Neural cell (in vitro differentiated cells): Measurements from ENCODE around the gene PTPRN2. TPM values are rescaled to one million over a fixed set of nuclear protein-coding genes. Genes with fewer than 3 reads are reported as not detected.

Source experiments
- H2AFZ ChIP-seq: fragments of 200-600, 300-800 bp; sonication (generic), shearing (Covaris generic); 2 replicates; pipeline ENCODE4 v1.6.0; 2014; ENCODE audit warnings: low read depth, mild to moderate bottlenecking, antibody characterized with exemption, low read length, moderate library complexity
- H3F3A ChIP-seq: fragments of 200-600 bp; shearing (Covaris generic); 2 replicates; pipeline ENCODE4 v1.6.1; 2016; ENCODE audit warnings: mild to moderate bottlenecking, moderate library complexity, mixed read lengths, antibody characterized with exemption, low read length; ENCODE audit not compliant: insufficient read depth, poor library complexity, severe bottlenecking
- H3K27ac ChIP-seq: fragments of 200-600, 300-800 bp; sonication (generic), shearing (Covaris generic); 2 replicates; pipeline ENCODE4 v1.5.1; 2014; ENCODE audit warnings: mild to moderate bottlenecking, low read length, moderate library complexity
- H3K27me3 ChIP-seq: fragments of 300-800, 200-600 bp; sonication (generic), shearing (Covaris generic); 2 replicates; pipeline ENCODE4 v1.6.0; 2014; ENCODE audit warnings: mild to moderate bottlenecking, low read depth, low read length, moderate library complexity; ENCODE audit not compliant: insufficient read depth
- H3K36me3 ChIP-seq: fragments of 300-800, 200-600 bp; sonication (generic), shearing (Covaris generic); 2 replicates; pipeline ENCODE4 v1.5.1; 2014; ENCODE audit warnings: mild to moderate bottlenecking, antibody characterized with exemption, low read length, moderate library complexity; ENCODE audit not compliant: insufficient read depth
- H3K4me2 ChIP-seq: fragments of 300-800, 200-600 bp; sonication (generic), shearing (Covaris generic); 2 replicates; pipeline ENCODE4 v1.6.0; 2014; ENCODE audit warnings: mild to moderate bottlenecking, low read length
- H3K4me3 ChIP-seq: fragments of 300-800, 200-600 bp; sonication (generic), shearing (Covaris generic); 2 replicates; pipeline ENCODE4 v1.5.1; 2014; ENCODE audit warnings: mild to moderate bottlenecking, low read length, moderate library complexity
- H3K79me2 ChIP-seq: fragments of 200-600 bp; shearing (Covaris generic); replicated peaks from 2 replicates; pipeline ENCODE4 v1.6.0; 2014; ENCODE audit warnings: mild to moderate bottlenecking, low read length, moderate library complexity; ENCODE audit not compliant: insufficient read depth
- H3K9ac ChIP-seq: fragments of 300-800, 200-600 bp; sonication (generic), shearing (Covaris generic); 2 replicates; pipeline ENCODE4 v1.6.1; 2016; ENCODE audit warnings: mild to moderate bottlenecking, low read length, mixed read lengths
- H3K9me2 ChIP-seq: fragments of 200-600 bp; shearing (Covaris generic); 2 replicates; pipeline ENCODE4 v1.6.1; 2016; ENCODE audit warnings: mild to moderate bottlenecking, low read length, mixed read lengths; ENCODE audit not compliant: insufficient read depth
- H3K9me3 ChIP-seq: fragments of 200-600, 300-800 bp; sonication (generic), shearing (Covaris generic); 2 replicates; pipeline ENCODE4 v1.6.1; 2016; ENCODE audit warnings: mild to moderate bottlenecking, mixed run types, low read length, moderate library complexity, mixed read lengths
- H4K20me1 ChIP-seq: fragments of 200-600 bp; shearing (Covaris generic); 2 replicates; pipeline ENCODE4 v1.6.1; 2016; ENCODE audit warnings: mild to moderate bottlenecking, mixed run types; ENCODE audit not compliant: insufficient read depth
- EP300 ChIP-seq: fragments of 450-650 bp; conservative IDR thresholded peaks from 2 replicates; pipeline ENCODE4 v1.6.1; 2014; ENCODE audit warnings: antibody characterized with exemption, mild to moderate bottlenecking, moderate library complexity; ENCODE audit not compliant: poor library complexity, severe bottlenecking
- EZH2 ChIP-seq: fragments of 200-600, 300-800 bp; shearing (Covaris generic), sonication (generic); IDR thresholded peaks from 2 replicates; pipeline ENCODE4 v1.6.1; 2014; ENCODE audit warnings: antibody characterized with exemption, low read length, borderline replicate concordance, mild to moderate bottlenecking; ENCODE audit not compliant: insufficient read depth, poor library complexity, severe bottlenecking
- MXI1 ChIP-seq: fragments of 450-650 bp; conservative IDR thresholded peaks from 2 replicates; pipeline ENCODE4 v1.6.1; 2014; ENCODE audit warnings: antibody characterized with exemption, mild to moderate bottlenecking; ENCODE audit not compliant: poor library complexity, severe bottlenecking
- POLR2AphosphoS5 ChIP-seq: IDR thresholded peaks from 2 replicates; pipeline ENCODE4 v1.6.1; 2012
- RAD21 ChIP-seq: fragments of 450-650 bp; conservative IDR thresholded peaks from 2 replicates; pipeline ENCODE4 v1.6.1; 2014; ENCODE audit warnings: antibody characterized with exemption, mild to moderate bottlenecking, moderate library complexity
- SMC3 ChIP-seq: fragments of 450-650 bp; conservative IDR thresholded peaks from 2 replicates; pipeline ENCODE4 v1.6.1; 2014; ENCODE audit warnings: antibody characterized with exemption, mild to moderate bottlenecking, moderate library complexity; ENCODE audit not compliant: poor library complexity
- TAF1 ChIP-seq: IDR thresholded peaks from 2 replicates; pipeline ENCODE4 v1.6.1; 2012; ENCODE audit warnings: low read depth
- polyA plus RNA-seq: library from polyadenylated mRNA; depleted of rRNA; stranded (reverse); fragments of >200 nt; gene quantifications from 2 replicates; pipeline ENCODE4 v1.2.3, GENCODE V29; 2014
- TF ChIP-seq, protein P1 (sequence below): fragments of 450-650 bp; IDR thresholded peaks from 2 replicates; pipeline ENCODE4 v1.5.1; 2014; ENCODE audit warnings: antibody characterized with exemption, mild to moderate bottlenecking, moderate library complexity; ENCODE audit not compliant: poor library complexity, severe bottlenecking
- TF ChIP-seq, protein P2 (sequence below): IDR thresholded peaks from 2 replicates; pipeline ENCODE4 v1.6.1; 2012; ENCODE audit warnings: borderline replicate concordance

Gene PTPRN2
- polyA plus RNA-seq, 1 donor from 2014 or later = 31.0 TPM

DNA sequence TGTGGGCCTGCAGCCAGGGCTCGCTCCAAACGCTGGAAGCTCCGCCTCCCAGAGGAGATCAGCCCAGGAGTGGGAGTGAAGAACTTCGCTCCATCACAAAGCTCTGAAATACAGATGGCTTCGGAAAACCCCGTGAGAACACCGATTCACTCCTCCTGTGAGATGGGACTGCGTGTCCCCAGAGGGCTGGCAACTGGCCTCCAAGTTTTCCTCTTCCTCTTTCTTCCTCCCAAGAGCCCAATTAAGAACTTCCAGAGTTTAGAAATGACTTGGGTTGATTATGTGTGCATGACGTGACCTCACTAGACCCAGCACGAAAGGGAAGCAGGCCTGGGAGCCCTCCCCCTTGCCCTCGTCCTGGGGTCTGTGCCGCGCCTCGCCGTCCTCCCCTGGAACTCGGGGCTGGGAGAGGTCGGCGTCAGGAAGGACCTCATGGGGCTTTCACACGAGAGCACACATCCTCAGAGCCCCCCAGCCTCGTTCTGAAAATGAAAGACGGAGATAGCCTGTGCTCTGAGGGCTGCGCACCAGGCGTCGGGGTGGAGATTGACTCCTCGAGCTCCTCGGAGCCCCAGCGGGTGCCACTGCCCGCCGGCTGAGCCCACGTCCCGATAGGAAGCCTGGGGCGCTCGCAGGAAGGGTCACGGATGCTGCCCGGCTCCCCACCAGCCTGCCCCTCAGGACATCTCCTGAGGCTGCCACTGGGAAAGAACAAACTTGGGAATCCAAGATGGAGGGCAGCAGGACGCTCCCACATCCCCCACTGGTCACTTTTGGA lies 37.8 kb downstream of the PTPRN2 start:
- Histone ChIP-seq H2AFZ (no peak overlapping the region), H3K9me2 (no peaks in the 10 kb centered on the region), H3K4me2 (no peak overlapping the region), H3K27ac (no peak overlapping the region), H3K79me2 (no peaks in the 10 kb centered on the region), H3K36me3 (no peaks in the 10 kb centered on the region), H3K27me3 (no peaks in the 10 kb centered on the region), H3K9me3 (no peaks in the 10 kb centered on the region), H3F3A (no peaks in the 10 kb centered on the region), H4K20me1 (no peaks in the 10 kb centered on the region), H3K4me3 (no peak overlapping the region), H3K9ac (no peak overlapping the region)
- TF ChIP-seq MXI1 = no peak
- TF ChIP-seq EP300 = no peak

DNA sequence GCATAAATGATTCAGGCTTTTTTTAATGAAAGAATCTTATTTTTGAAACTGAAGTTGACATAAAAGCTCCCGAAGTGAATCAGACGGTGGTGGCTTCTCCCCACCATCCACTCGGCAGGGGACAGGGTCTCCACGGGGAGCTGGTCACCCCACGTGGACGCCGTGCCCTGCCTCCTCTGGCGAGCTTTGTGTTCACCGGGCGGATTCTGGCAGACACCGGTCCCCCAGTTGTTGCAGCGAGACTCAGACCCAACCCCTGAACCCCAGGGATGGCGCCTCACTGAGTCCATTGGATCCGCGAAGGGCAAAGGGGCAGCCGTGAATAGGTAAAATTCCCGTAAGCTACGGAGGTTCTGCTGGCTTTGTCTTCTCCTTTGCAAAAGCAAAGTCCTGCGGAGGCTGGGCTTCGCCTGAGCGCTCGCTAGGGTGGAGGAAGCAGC lies 38.4 kb downstream of the PTPRN2 start:
- no peaks in the 10 kb centered on the region for H3K9me3 ChIP-seq
- H3K4me3 ChIP-seq = no peak overlapping the region
- no peaks in the 10 kb centered on the region for H3K27me3 ChIP-seq
- no peaks in the 10 kb centered on the region for H3K9me2 ChIP-seq
- H4K20me1 ChIP-seq = no peaks in the 10 kb centered on the region
- H3K79me2 ChIP-seq = no peaks in the 10 kb centered on the region
- no peak for TF ChIP-seq EP300
- TF ChIP-seq TAF1 = no peak
- no peak for TF ChIP-seq POLR2AphosphoS5
- no peak for TF ChIP-seq MXI1
- TF ChIP-seq, protein P1, sequence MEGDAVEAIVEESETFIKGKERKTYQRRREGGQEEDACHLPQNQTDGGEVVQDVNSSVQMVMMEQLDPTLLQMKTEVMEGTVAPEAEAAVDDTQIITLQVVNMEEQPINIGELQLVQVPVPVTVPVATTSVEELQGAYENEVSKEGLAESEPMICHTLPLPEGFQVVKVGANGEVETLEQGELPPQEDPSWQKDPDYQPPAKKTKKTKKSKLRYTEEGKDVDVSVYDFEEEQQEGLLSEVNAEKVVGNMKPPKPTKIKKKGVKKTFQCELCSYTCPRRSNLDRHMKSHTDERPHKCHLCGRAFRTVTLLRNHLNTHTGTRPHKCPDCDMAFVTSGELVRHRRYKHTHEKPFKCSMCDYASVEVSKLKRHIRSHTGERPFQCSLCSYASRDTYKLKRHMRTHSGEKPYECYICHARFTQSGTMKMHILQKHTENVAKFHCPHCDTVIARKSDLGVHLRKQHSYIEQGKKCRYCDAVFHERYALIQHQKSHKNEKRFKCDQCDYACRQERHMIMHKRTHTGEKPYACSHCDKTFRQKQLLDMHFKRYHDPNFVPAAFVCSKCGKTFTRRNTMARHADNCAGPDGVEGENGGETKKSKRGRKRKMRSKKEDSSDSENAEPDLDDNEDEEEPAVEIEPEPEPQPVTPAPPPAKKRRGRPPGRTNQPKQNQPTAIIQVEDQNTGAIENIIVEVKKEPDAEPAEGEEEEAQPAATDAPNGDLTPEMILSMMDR = no peak
- TF ChIP-seq EZH2 = no peak
- TF ChIP-seq, protein P2, sequence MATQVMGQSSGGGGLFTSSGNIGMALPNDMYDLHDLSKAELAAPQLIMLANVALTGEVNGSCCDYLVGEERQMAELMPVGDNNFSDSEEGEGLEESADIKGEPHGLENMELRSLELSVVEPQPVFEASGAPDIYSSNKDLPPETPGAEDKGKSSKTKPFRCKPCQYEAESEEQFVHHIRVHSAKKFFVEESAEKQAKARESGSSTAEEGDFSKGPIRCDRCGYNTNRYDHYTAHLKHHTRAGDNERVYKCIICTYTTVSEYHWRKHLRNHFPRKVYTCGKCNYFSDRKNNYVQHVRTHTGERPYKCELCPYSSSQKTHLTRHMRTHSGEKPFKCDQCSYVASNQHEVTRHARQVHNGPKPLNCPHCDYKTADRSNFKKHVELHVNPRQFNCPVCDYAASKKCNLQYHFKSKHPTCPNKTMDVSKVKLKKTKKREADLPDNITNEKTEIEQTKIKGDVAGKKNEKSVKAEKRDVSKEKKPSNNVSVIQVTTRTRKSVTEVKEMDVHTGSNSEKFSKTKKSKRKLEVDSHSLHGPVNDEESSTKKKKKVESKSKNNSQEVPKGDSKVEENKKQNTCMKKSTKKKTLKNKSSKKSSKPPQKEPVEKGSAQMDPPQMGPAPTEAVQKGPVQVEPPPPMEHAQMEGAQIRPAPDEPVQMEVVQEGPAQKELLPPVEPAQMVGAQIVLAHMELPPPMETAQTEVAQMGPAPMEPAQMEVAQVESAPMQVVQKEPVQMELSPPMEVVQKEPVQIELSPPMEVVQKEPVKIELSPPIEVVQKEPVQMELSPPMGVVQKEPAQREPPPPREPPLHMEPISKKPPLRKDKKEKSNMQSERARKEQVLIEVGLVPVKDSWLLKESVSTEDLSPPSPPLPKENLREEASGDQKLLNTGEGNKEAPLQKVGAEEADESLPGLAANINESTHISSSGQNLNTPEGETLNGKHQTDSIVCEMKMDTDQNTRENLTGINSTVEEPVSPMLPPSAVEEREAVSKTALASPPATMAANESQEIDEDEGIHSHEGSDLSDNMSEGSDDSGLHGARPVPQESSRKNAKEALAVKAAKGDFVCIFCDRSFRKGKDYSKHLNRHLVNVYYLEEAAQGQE = no peak
- TF ChIP-seq RAD21 = no peak
- TF ChIP-seq SMC3 = no peak
- H3F3A ChIP-seq = no peaks in the 10 kb centered on the region
- H3K4me2 ChIP-seq = no peak overlapping the region
- no peak overlapping the region for H2AFZ ChIP-seq
- H3K36me3 ChIP-seq = no peaks in the 10 kb centered on the region
- H3K27ac ChIP-seq = no peak overlapping the region
- no peak overlapping the region for H3K9ac ChIP-seq
